RWPE2 (cell line): Measurements from ENCODE around the gene OCIAD1.
"Not testable (repeated sequence)": the region's sequence is repeated elsewhere in the genome, so short reads cannot be mapped to it uniquely, and the experiment has no call there.

Experiments used
- ATAC-seq: fragments of 200-7000 bp; cut with Tn5 transposase; 3 replicates; pipeline ENCODE4 v1.9.1; 2021; ENCODE audit warnings: low read depth
- DNase-seq: peaks from one replicate; pipeline ENCODE4 v3.0.0-alpha.2; 2020; ENCODE audit warnings: low spot score
- H3K27ac ChIP-seq: fragments of 450-650 bp; 2 replicates; pipeline ENCODE4 v1.5.1; 2017; ENCODE audit warnings: mild to moderate bottlenecking; ENCODE audit not compliant: poor library complexity, severe bottlenecking
- H3K27me3 ChIP-seq: fragments of 250-450 bp; sonication (Bioruptor Pico); 2 replicates; pipeline ENCODE4 v1.5.1; 2021; ENCODE audit warnings: mild to moderate bottlenecking, moderate library complexity; ENCODE audit not compliant: insufficient read depth, poor library complexity, severe bottlenecking
- H3K36me3 ChIP-seq: fragments of 250-450 bp; sonication (Bioruptor Pico); 2 replicates; pipeline ENCODE4 v1.5.1; 2020; ENCODE audit warnings: low read depth, mild to moderate bottlenecking, moderate library complexity
- H3K4me1 ChIP-seq: fragments of 250-450 bp; sonication (Bioruptor Pico); 2 replicates; pipeline ENCODE4 v1.5.1; 2021; ENCODE audit warnings: mild to moderate bottlenecking, moderate library complexity; ENCODE audit not compliant: insufficient read depth, poor library complexity, severe bottlenecking
- H3K4me3 ChIP-seq: fragments of 250-450 bp; sonication (Bioruptor Pico); 2 replicates; pipeline ENCODE4 v1.5.1; 2021; ENCODE audit warnings: mild to moderate bottlenecking, moderate library complexity; ENCODE audit not compliant: severe bottlenecking
- H3K9me3 ChIP-seq: fragments of 250-450 bp; sonication (Bioruptor Pico); 2 replicates; pipeline ENCODE4 v1.5.1; 2021; ENCODE audit warnings: mild to moderate bottlenecking, moderate library complexity; ENCODE audit not compliant: severe bottlenecking
- TF ChIP-seq, protein P1 (sequence below): fragments of 450-650 bp; IDR thresholded peaks from one replicate; pipeline ENCODE4 v1.5.1; 2017; ENCODE audit warnings: mild to moderate bottlenecking, moderate library complexity; ENCODE audit not compliant: poor library complexity, severe bottlenecking

Gene OCIAD1

GRCh38 chr4:48862661-48863060, 31.8 kb downstream of the OCIAD1 start:
- no peak overlapping the region for H3K27ac ChIP-seq
- no peak for DNase-seq
- H3K4me1 ChIP-seq = no peaks in the 10 kb centered on the region
- no peaks in the 10 kb centered on the region for H3K27me3 ChIP-seq
- ATAC-seq = no peak
- TF ChIP-seq, protein P1, sequence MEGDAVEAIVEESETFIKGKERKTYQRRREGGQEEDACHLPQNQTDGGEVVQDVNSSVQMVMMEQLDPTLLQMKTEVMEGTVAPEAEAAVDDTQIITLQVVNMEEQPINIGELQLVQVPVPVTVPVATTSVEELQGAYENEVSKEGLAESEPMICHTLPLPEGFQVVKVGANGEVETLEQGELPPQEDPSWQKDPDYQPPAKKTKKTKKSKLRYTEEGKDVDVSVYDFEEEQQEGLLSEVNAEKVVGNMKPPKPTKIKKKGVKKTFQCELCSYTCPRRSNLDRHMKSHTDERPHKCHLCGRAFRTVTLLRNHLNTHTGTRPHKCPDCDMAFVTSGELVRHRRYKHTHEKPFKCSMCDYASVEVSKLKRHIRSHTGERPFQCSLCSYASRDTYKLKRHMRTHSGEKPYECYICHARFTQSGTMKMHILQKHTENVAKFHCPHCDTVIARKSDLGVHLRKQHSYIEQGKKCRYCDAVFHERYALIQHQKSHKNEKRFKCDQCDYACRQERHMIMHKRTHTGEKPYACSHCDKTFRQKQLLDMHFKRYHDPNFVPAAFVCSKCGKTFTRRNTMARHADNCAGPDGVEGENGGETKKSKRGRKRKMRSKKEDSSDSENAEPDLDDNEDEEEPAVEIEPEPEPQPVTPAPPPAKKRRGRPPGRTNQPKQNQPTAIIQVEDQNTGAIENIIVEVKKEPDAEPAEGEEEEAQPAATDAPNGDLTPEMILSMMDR = no peak
- peaks cover 31% of the 10 kb centered on the region for H3K36me3 ChIP-seq
- no peaks in the 10 kb centered on the region for H3K9me3 ChIP-seq
- H3K4me3 ChIP-seq = no peak overlapping the region

GRCh38 chr4:48863728-48864127, 32.8 kb downstream of the OCIAD1 start:
- DNase-seq (no peak), ATAC-seq (no peak)
- Histone ChIP-seq H3K9me3 (no peaks in the 10 kb centered on the region), H3K27ac (no peak overlapping the region), H3K4me3 (no peak overlapping the region), H3K36me3 (peaks cover 20% of the 10 kb centered on the region), H3K4me1 (no peaks in the 10 kb centered on the region), H3K27me3 (no peaks in the 10 kb centered on the region)
- TF ChIP-seq, protein P1 = no peak

- H3K4me3 ChIP-seq, H3K4me1 ChIP-seq, H3K9me3 ChIP-seq, ATAC-seq, H3K27ac ChIP-seq, DNase-seq, H3K27me3 ChIP-seq: not testable (repeated sequence)
- peaks cover 13% of the 10 kb centered on the region for H3K36me3 ChIP-seq
Observed at GRCh38 chr4:48864696-48865095, 33.8 kb downstream of the OCIAD1 start.

DNA sequence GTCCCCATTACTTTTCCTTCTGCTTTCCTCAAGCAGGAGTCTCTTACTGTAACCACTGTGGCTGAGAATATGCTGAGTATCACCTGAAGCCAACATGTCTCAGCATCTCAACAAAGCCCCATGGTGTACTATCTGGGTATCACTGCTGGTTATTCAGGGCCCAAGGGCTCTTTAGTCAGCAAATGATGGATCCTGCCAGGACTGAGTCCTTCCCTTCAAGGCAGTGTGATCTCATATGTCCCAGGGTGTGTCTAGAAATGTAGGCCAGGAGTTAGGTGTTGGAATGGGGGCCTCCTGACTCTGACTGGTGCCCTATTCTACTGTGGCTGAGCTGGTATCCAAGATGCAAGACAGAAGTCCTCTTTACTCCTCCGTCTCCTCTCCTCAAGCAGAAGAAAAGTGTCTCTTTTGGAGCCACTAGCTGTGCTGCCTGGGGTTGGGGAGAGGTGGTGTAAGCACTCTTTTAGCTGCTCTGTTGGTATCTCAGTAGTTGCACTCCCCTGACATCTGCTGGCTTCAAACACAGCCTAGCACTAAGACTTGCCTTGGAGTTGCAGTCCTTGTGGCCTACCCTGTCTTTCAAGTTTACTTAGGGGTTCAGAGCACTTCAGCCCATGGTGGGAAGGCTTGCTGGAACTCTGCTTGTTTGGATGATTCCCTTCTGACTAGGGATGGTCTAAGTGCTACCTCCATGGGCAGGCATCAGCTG, 47.1 kb downstream of the OCIAD1 start:
- TF ChIP-seq, protein P1 = no peak
- H3K9me3 ChIP-seq = no peaks in the 10 kb centered on the region
- no peaks in the 10 kb centered on the region for H3K36me3 ChIP-seq
- no peak for DNase-seq
- no peak overlapping the region for H3K27ac ChIP-seq
- no peaks in the 10 kb centered on the region for H3K4me1 ChIP-seq
- H3K4me3 ChIP-seq = no peak overlapping the region
- no peaks in the 10 kb centered on the region for H3K27me3 ChIP-seq
- peak; percentile 56 for ATAC-seq

DNA sequence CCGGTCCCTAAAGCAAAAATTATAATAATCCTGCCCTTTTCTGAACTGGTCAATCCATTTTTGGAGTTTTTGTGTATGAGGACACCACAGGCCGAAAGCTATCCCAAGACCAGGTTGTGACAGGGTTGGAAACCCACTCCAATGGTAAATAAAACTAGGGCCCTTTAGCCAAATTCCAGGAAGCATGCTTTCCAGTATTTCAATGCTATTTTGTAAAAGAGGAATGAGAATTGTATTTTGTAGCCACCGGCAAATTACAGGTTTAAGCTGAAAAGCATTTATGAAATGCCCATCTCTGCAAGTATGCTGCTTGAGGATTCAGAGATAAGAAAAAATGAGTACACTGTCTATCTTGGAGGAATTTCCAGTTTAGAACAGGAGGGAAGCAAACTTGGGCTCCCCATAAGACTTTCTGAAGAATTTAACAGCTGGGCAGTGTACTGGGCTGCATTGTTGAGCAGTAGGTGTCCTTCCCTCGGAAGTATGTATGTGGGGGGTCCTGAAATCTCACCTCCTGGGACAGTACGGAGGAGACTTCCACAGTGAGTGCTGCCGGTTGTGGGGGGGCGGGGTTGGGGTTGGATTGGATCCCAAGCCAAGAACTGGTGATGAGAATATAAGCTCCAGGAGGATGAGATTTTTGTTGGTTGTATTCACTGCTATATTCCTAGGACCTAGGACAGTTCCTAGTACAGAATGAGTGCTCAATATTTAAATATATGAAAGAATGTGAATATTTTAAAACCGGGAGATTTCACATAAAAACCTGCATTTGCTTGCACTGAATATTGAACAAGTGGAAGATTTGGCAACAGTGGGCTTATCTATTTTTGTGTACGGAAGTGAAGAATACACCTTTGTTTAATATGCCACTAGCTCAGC, 48.9 kb downstream of the OCIAD1 start:
- no peak for DNase-seq
- H3K9me3 ChIP-seq = no peaks in the 10 kb centered on the region
- H3K4me1 ChIP-seq = peaks cover 3% of the 10 kb centered on the region
- no peak overlapping the region for H3K4me3 ChIP-seq
- TF ChIP-seq, protein P1 = no peak
- H3K27ac ChIP-seq = no peak overlapping the region
- ATAC-seq = no peak
- H3K27me3 ChIP-seq = no peaks in the 10 kb centered on the region
- H3K36me3 ChIP-seq = no peaks in the 10 kb centered on the region

- H3K27me3 ChIP-seq, H3K9me3 ChIP-seq, DNase-seq, H3K27ac ChIP-seq, H3K4me3 ChIP-seq, H3K36me3 ChIP-seq, ATAC-seq: not testable (repeated sequence)
- peaks cover 12% of the 10 kb centered on the region for H3K4me1 ChIP-seq
Observed at GRCh38 chr4:48881646-48882045, 50.8 kb downstream of the OCIAD1 start.

DNA sequence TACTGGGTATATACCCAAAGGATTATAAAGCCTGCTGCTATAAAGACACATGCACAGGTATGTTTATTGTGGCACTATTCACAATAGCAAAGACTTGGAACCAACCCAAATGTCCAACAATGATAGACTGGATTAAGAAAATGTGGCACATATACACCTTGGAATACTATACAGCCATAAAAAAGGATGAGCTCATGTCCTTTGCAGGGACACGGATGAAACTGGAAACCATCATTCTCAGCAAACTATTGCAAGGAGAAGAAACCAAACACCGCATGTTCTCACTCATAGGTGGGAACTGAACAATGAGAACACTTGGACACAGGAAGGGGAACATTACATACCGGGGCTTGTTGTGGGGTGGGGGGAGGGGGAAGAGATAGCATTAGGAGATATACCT, 58.9 kb downstream of the OCIAD1 start:
- peaks cover 66% of the 10 kb centered on the region for H3K36me3 ChIP-seq
- not testable (repeated sequence) for H3K9me3 ChIP-seq, H3K4me1 ChIP-seq, H3K27ac ChIP-seq, DNase-seq, H3K27me3 ChIP-seq, ATAC-seq, H3K4me3 ChIP-seq
